Adrenal gland (tissue), 12 donors: Measurements from ENCODE around the gene USP3. TPM values are rescaled to one million over a fixed set of nuclear protein-coding genes. Genes with fewer than 3 reads are reported as not detected.
"Not testable (repeated sequence)": the region's sequence is repeated elsewhere in the genome, so short reads cannot be mapped to it uniquely, and the experiment has no call there.

ENCODE experiments used
- DNase-seq, 7 donors: peaks; one replicate each; pipeline ENCODE4 v3.0.0-alpha.2; 2019 to 2020
- H3K27ac ChIP-seq, 5 donors: fragments of 200-600 bp; sonication (generic) in 4 of 5; 1 replicate in 3 of 5; 2 replicates in 2 of 5; pipeline versions ENCODE4 v1.5.1 to v1.8.0; 2016 to 2020; ENCODE audit warnings: mild to moderate bottlenecking in 1 of 5
- H3K27me3 ChIP-seq: fragments of 200-600 bp; 2 replicates; pipeline ENCODE4 v1.8.0; 2021
- H3K36me3 ChIP-seq, 2 donors: fragments of 200-600 bp; replicated peaks in 1 of 2; 1 replicate in 1 of 2; 2 replicates in 1 of 2; pipeline versions ENCODE4 v1.5.1 to v1.8.0; 2018 to 2022
- H3K4me1 ChIP-seq, 2 donors: fragments of 200-600 bp; replicated peaks in 1 of 2; 1 replicate in 1 of 2; 2 replicates in 1 of 2; pipeline versions ENCODE4 v1.5.1 to v1.8.0; 2018 to 2021
- H3K4me3 ChIP-seq, 4 donors: fragments of 200-600 bp; sonication (generic) in 3 of 4; one replicate each; pipeline ENCODE4 v1.5.1; 2016 to 2018
- H3K9me3 ChIP-seq, 3 donors: fragments of 200-600 bp; sonication (generic) in 1 of 3; replicated peaks in 1 of 3; 1 replicate in 2 of 3; 2 replicates in 1 of 3; pipeline versions ENCODE4 v1.5.1 to v1.8.0; 2016 to 2021
- CTCF ChIP-seq, 6 experiments: fragments of 450-650 bp in 4 of 6; fragments of 200-600 bp in 2 of 6; sonication (generic) in 1 of 6; IDR thresholded peaks; 1 replicate in 5 of 6; 2 replicates in 1 of 6; pipeline versions ENCODE4 v1.5.1 to v1.8.0; 2016 to 2021; ENCODE audit warnings: antibody characterized with exemption in 6 of 6, mild to moderate bottlenecking in 2 of 6, moderate library complexity in 1 of 6
- POLR2A ChIP-seq, 2 donors: fragments of 450-650 bp; IDR thresholded peaks; one replicate each; pipeline ENCODE4 v1.6.1; 2017; ENCODE audit warnings: antibody characterized with exemption in 2 of 2, mild to moderate bottlenecking in 2 of 2, moderate library complexity in 1 of 2
- WGBS, 4 donors: extraction: QIAGEN DNeasy Blood & Tissue Kit in 2 of 4; methylation state at CpG; one replicate each; pipeline versions ENCODE4 v1.1.5 to v1.1.7; 2013 to 2017; 5-methylcytosine and 5-hydroxymethylcytosine counted together
- intact Hi-C, 2 donors: fragments of 100-400 bp; cut with DNase I; formaldehyde crosslinking; loops; one replicate each; pipeline versions ENCODE4 v1.14.1 to v1.15.0; 2022 to 2023
- polyA plus RNA-seq, 3 donors: library from polyadenylated mRNA; stranded (reverse); fragments of 200-250 nt in 2 of 3; fragments of 350-450 nt in 1 of 3; fragmentation: Illumina TruSeq in 1 of 3; extraction: RNeasy Lipid Tissue Mini Kit (QIAGEN cat#74804) in 1 of 3; gene quantifications; one replicate each; pipeline ENCODE4 v1.2.3, GENCODE V29; 2013 to 2014
- total RNA-seq, 9 donors: library from RNA; depleted of rRNA in 4 of 9; stranded (reverse); fragments of >200 nt in 4 of 9; fragments of 120-200 nt in 1 of 9; fragmentation: NEBNext Ultra II Directional in 1 of 9; extraction: Animal tissue kit (Norgen Biotek cat#: 25700) in 1 of 9; gene quantifications; one replicate each; pipeline versions ENCODE4 v1.1.0 to v1.2.4, GENCODE V29; 2013 to 2023
- donor health status: healthy with polysubstance abuse.
- donor health status: Bipolar disorder and iron deficiency.
- donor health status: DM: yes; HTN: yes; CAD: no.
- donor health status: DM: no; HTN: no; CAD: no.
- donor health status: DM: no; HTN: no; CAD: no.
- donor health status: DM: yes; HTN: yes; CAD: no.

The USP3 gene
- total and polyA plus RNA-seq, 12 donors: 23.0 to 55.0 (median 35.5) TPM

- no peaks in the 10 kb centered on the region for H3K27me3 ChIP-seq
- H3K27ac ChIP-seq: peak overlapping the region in 3 of 5 donors; percentile 53 to 90 (median 79)
- H3K9me3 ChIP-seq: no peaks in the 10 kb centered on the region
- 75 to 79% (median 76%) methylated on average over 2 to 3 of the region's 3 CpGs for WGBS, 4 donors
- H3K36me3 ChIP-seq: peaks cover 0 to 60% of the 10 kb centered on the region in 2 donors
- peaks cover 0 to 16% of the 10 kb centered on the region in 2 donors for H3K4me1 ChIP-seq
- TF ChIP-seq CTCF (IDR thresholded peaks at IDR 0.05) (no peak), POLR2A (IDR thresholded peaks at IDR 0.05) (no peak)
- DNase-seq: no peak
- intact Hi-C loops: no loop called here
- no peak overlapping the region for H3K4me3 ChIP-seq
These were observed 106.8 kb downstream of the USP3 start for GRCh38 chr15:63611177-63611576.

- TF ChIP-seq POLR2A (IDR thresholded peaks at IDR 0.05): no peak
- no peak for TF ChIP-seq CTCF (IDR thresholded peaks at IDR 0.05)
- Histone ChIP-seq H3K4me3 (no peak overlapping the region), H3K27me3 (no peaks in the 10 kb centered on the region), H3K27ac (no peak overlapping the region), H3K36me3 (peaks cover 0 to 59% of the 10 kb centered on the region in 2 donors), H3K9me3 (no peaks in the 10 kb centered on the region), H3K4me1 (peaks cover 0 to 16% of the 10 kb centered on the region in 2 donors)
- no peak for DNase-seq
- 95 to 99% (median 96%) methylated on average over 13 to 15 of the region's 15 CpGs for WGBS, 4 donors
- intact Hi-C loops: no loop called here
These were observed 107.9 kb downstream of the USP3 start for GRCh38 chr15:63612300-63612699.

- 83 to 88% (median 86%) methylated on average over 3 of the region's 3 CpGs for WGBS, 4 donors
- Histone ChIP-seq H3K9me3 (no peaks in the 10 kb centered on the region), H3K27me3 (no peaks in the 10 kb centered on the region), H3K27ac (no peak overlapping the region), H3K4me3 (no peak overlapping the region), H3K36me3 (peaks cover 0 to 33% of the 10 kb centered on the region in 2 donors), H3K4me1 (peaks cover 0 to 5% of the 10 kb centered on the region in 2 donors)
- intact Hi-C loops: no loop called here
- DNase-seq: no peak
- TF ChIP-seq CTCF (IDR thresholded peaks at IDR 0.05) (no peak), POLR2A (IDR thresholded peaks at IDR 0.05) (no peak)
These were observed 111.5 kb downstream of the USP3 start for GRCh38 chr15:63615935-63616334.

GRCh38 chr15:63617147-63617546 lies 112.8 kb downstream of the USP3 start:
- H3K4me1 ChIP-seq, intact Hi-C loops, H3K9me3 ChIP-seq, DNase-seq, H3K4me3 ChIP-seq, H3K27ac ChIP-seq, H3K27me3 ChIP-seq: not testable (repeated sequence)
- H3K36me3 ChIP-seq: peaks cover 0 to 24% of the 10 kb centered on the region in 2 donors
- WGBS, 4 donors: 92 to 99% (median 96%) methylated on average over 4 of the region's 4 CpGs

GRCh38 chr15:63617627-63618026 lies 113.2 kb downstream of the USP3 start:
- H3K4me1 ChIP-seq, intact Hi-C loops, DNase-seq, H3K27me3 ChIP-seq, H3K4me3 ChIP-seq, H3K27ac ChIP-seq, H3K9me3 ChIP-seq: not testable (repeated sequence)
- WGBS, 4 donors: 93 to 100% (median 97%) methylated on average over 2 to 3 of the region's 3 CpGs
- H3K36me3 ChIP-seq: peaks cover 0 to 24% of the 10 kb centered on the region in 2 donors

GRCh38 chr15:63620760-63621159 lies 116.4 kb downstream of the USP3 start:
- no CpG with 5 or more reads among the region's 2 CpGs for WGBS, 4 donors
- H3K27me3 ChIP-seq, intact Hi-C loops, H3K9me3 ChIP-seq, H3K4me1 ChIP-seq, H3K4me3 ChIP-seq, H3K27ac ChIP-seq, DNase-seq: not testable (repeated sequence)
- peaks cover 0 to 34% of the 10 kb centered on the region in 2 donors for H3K36me3 ChIP-seq
